Measurements from ENCODE around the gene TBX2. TPM values are rescaled to one million over a fixed set of nuclear protein-coding genes. Genes with fewer than 3 reads are reported as not detected.
A peak's percentile ranks its signal among the peaks of the same experiment; 100 is the strongest.

TBX2 gene
- total and polyA plus RNA-seq, 10 of the 15 experiments (the other 5 are each of a cell fraction or from before 2014, with no cell fraction given): 0.13 TPM; not detected in 9

DNA sequence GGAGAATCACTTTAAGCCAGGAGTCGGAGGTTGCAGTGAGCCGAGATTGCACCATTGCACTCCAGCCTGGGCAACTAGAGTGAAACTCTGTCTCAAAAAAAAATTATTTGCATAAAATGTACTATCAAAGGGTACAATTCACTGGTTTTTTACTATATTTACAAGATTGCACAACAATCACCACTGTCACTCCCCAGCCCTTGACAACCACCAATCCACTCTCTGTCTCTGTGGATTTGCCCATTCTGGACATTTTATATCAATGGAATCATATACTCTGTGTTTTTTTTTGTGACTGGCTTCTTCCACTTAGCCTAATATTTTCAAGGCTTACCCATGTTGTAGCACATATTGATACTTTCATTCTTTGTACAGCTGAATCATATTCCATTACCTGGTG, 18.8 kb downstream of the TBX2 start (continued):
- TF ChIP-seq, protein P1, sequence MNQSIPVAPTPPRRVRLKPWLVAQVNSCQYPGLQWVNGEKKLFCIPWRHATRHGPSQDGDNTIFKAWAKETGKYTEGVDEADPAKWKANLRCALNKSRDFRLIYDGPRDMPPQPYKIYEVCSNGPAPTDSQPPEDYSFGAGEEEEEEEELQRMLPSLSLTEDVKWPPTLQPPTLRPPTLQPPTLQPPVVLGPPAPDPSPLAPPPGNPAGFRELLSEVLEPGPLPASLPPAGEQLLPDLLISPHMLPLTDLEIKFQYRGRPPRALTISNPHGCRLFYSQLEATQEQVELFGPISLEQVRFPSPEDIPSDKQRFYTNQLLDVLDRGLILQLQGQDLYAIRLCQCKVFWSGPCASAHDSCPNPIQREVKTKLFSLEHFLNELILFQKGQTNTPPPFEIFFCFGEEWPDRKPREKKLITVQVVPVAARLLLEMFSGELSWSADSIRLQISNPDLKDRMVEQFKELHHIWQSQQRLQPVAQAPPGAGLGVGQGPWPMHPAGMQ (IDR thresholded peaks at IDR 0.05; ENCODE audit: borderline replicate concordance): no peak
- TF ChIP-seq ZNF24 (IDR thresholded peaks at IDR 0.05): no peak
- TF ChIP-seq JUNB (IDR thresholded peaks at IDR 0.05): no peak

- DNase-seq (ENCODE audit: low read depth, low spot score) (no peak), FAIRE-seq (no peak), ATAC-seq (no peak)
- intact Hi-C loops (cut with micrococcal nuclease; ENCODE audit: unreplicated experiment): loop anchor here (5.0 kb wide), 1 partner anchor 688 kb away; no protein-coding TSS in a partner anchor
- BruUV-seq (replicated peaks): no TSS peak
- no peaks in the 10 kb centered on the region for H3K4me1 ChIP-seq (ENCODE audit: control insufficient read depth, insufficient read depth, low read length)
- no peaks in the 10 kb centered on the region for H3K36me3 ChIP-seq (ENCODE audit: control insufficient read depth in 2 of 2, insufficient read depth in 2 of 2, low read length in 1 of 2)
- SMC1A ChIA-PET (ENCODE audit: uncharacterized antibody, unreplicated experiment): interaction anchor here (1.0 to 1.5 kb wide), 2 partner anchors 129 to 417 kb away, joined by 3 to 5 read pairs; no protein-coding TSS in a partner anchor
- CTCF ChIA-PET: interaction anchor here (1.4 kb wide), 1 partner anchor 26 kb away, joined by 4 read pairs; no protein-coding TSS in a partner anchor
- RAD21 ChIA-PET (ENCODE audit: unreplicated experiment): no interaction called here
- TF ChIP-seq EGR1 (IDR thresholded peaks at IDR 0.05; ENCODE audit: borderline replicate concordance in 1 of 2, low read depth in 2 of 2, low read length in 2 of 2): no peak
- TF ChIP-seq, protein P2, sequence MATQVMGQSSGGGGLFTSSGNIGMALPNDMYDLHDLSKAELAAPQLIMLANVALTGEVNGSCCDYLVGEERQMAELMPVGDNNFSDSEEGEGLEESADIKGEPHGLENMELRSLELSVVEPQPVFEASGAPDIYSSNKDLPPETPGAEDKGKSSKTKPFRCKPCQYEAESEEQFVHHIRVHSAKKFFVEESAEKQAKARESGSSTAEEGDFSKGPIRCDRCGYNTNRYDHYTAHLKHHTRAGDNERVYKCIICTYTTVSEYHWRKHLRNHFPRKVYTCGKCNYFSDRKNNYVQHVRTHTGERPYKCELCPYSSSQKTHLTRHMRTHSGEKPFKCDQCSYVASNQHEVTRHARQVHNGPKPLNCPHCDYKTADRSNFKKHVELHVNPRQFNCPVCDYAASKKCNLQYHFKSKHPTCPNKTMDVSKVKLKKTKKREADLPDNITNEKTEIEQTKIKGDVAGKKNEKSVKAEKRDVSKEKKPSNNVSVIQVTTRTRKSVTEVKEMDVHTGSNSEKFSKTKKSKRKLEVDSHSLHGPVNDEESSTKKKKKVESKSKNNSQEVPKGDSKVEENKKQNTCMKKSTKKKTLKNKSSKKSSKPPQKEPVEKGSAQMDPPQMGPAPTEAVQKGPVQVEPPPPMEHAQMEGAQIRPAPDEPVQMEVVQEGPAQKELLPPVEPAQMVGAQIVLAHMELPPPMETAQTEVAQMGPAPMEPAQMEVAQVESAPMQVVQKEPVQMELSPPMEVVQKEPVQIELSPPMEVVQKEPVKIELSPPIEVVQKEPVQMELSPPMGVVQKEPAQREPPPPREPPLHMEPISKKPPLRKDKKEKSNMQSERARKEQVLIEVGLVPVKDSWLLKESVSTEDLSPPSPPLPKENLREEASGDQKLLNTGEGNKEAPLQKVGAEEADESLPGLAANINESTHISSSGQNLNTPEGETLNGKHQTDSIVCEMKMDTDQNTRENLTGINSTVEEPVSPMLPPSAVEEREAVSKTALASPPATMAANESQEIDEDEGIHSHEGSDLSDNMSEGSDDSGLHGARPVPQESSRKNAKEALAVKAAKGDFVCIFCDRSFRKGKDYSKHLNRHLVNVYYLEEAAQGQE (IDR thresholded peaks at IDR 0.05; ENCODE audit: low read depth, low read length): no peak
- TF ChIP-seq NFXL1 (IDR thresholded peaks at IDR 0.05; ENCODE audit: borderline replicate concordance): peak; percentile 48; the same call in 1 of the 2 replicates
- H3K79me2 ChIP-seq (ENCODE audit: control insufficient read depth, insufficient read depth, low read length): no peaks in the 10 kb centered on the region
- in situ Hi-C loops (cut with MboI): loop anchor here (5.0 to 10.0 kb wide), 3 partner anchors 133 to 685 kb away; no protein-coding TSS in a partner anchor
- no peak overlapping the region for H3K4me3 ChIP-seq
- no peak overlapping the region for H3K9ac ChIP-seq (ENCODE audit: control insufficient read depth, insufficient read depth, low read length)
- H3K4me2 ChIP-seq (ENCODE audit: control insufficient read depth, insufficient read depth): no peak overlapping the region
- POLR2A ChIA-PET: no interaction called here
- no peaks in the 10 kb centered on the region for H4K20me1 ChIP-seq (ENCODE audit: control insufficient read depth, insufficient read depth)
- no peak overlapping the region for H2AFZ ChIP-seq (ENCODE audit: control insufficient read depth, low read depth, low read length)
- no peaks in the 10 kb centered on the region for H3K9me3 ChIP-seq (replicated peaks; ENCODE audit: control insufficient read depth, insufficient read depth, low read length)
- WGBS (ENCODE audit: insufficient coverage, insufficient replicate concordance, low lambda C conversion rate, missing lambda C conversion rate): 42% methylated on average over 8 of the region's 8 CpGs
- H3K27ac ChIP-seq (ENCODE audit: control insufficient read depth, insufficient read depth): no peak overlapping the region
- peaks cover 0 to 2% of the 10 kb centered on the region in 2 experiments; a peak in 1 of 4 replicates for H3K27me3 ChIP-seq (replicated peaks in 1 of 2; ENCODE audit: control insufficient read depth in 2 of 2, insufficient read depth in 2 of 2, low read length in 1 of 2)
Measured at GRCh38 chr17:61419496-61420046, 19.9 kb downstream of the TBX2 start.
